NOMO-1 treated with dmso at 0.1 percent for 144 hours (cell line): ENCODE measurements around the gene FIBCD1.

Source experiments
- DNase-seq: peaks from one replicate; lab custom pipeline; 2025; ENCODE audit not compliant: unreplicated experiment; lab: John Stamatoyannopoulos, UW

FIBCD1 gene

DNA sequence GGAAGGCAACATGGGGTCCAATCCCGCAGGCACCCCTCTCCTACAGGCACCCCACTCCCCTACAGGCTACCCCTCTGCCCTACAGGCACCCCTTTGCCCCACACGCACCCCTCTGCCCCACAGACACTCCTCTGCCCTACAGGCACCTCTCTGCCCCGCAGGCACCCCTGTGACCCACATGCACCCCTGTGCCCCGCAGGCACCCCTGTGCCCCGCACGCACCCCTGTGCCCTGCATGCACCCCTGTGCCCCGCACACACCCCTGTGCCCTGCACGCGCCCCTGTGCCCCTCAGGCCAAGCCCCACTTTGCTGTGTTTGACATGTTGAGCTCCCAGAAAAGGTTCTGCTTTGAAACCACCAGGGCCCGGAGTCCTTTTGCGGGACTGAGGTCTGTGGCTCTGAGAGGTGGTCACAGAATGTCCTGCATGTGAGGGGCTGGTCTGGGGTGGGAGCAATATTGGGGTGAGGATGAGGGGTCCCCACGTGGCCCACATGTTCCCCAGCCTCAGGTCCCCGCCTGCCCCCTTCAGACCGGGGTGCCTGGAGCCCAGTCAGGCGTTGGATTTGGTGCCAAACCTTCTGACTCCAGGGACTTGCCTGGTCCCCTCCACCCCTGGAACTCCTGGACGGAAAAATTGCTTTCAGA is 41.8 kb downstream of the FIBCD1 start:
- DNase-seq: no peak

DNA sequence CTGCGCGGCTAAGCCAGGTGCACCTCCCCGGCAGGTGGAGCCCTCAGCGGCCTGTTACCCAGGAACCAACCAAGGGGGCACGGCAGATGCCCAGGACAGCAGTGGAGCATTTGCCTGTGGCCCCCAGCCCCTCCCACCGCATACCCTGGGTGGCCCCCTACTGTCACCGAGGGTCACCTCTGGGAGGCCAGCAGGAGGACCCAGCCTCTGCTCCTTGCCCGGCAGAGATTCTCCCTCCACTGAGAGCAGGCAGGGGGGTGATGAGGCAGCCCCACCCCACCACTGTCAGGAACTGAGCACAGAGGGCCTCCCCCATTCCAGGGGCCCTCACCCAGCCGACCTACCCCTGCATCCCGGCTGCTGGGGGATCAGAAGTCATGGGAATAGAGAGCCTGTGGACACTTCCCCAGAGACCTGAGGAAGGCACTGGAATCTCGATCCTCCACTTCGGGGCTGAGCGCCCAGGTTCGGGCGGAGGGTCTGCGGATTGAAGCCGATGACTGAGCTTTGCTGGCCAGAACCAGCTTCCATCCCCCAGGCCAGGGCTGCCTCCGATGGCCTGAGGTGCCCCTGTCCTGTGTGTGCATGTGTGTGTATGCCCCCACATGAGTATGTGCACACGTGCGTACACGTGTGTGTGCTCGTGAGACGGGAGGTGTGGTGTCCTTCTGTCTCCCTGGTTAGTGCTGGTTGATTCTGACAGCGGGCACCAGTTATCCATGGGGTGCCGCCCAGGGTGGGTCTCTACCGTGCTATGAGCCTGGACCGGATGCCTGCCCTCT is 42.6 kb downstream of the FIBCD1 start, which contains the start of gene QRFP:
Gene QRFP (minus strand): TSS at position 580 of the 782 bp plus-strand sequence. CDS start 2,974 bp downstream, outside the sequence.
- no peak for DNase-seq

DNA sequence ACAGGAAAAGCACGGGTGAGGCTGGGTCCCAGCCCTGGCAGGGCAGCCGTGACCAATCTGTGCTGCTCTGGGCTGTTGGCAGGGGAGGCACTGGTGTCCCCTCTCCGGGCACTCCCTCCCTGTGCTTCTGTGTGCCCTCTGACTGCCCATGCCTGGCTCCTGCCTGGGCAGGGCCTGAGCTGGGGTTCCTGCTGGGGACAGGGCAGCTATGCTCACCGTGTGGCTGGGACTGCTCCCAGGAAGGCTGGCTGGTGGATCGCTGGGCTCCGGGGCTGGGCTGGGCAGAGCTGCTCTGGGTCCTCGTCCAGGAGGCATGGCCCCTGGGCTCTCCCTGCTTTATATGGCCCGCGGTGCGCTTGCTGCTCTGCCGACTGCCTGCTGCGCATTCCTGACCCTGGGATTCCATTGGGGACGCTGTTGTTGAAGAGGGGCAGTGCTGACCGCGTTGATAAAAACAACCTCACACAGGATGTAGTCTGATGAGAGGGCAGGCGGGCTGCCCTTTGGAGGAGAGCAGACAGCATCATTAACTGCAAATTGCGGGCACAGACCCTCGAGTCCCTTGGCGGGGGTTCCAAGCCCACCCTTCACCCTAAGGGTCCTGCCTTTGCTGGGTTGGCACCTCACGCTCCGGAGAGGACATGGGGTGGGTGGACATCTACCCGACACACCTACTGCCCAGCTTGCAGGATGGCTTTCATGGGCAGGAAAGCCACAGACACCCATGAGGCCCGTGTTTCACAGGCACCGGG is 43.4 kb downstream of the FIBCD1 start:
- no peak for DNase-seq

DNA sequence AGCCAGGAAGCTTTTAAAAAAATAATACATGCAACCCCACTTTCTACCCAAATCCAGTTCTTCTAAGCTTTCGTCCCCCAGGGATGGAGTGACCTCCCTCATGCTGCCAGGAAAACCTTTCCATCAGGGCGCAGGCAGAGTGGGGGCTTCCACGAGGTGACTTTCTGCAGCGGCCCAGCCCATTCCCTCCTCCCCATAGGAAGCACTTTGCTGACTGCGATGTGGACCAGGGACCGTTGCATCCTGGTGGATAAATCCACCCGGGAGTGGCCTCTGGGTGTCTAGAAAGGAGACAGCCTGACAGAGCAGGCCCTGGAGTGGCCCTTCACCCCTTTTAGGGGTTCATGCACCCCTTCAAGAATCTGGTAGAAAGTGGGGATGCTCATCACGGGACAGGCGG is 44.0 kb downstream of the FIBCD1 start:
- no peak for DNase-seq

DNA sequence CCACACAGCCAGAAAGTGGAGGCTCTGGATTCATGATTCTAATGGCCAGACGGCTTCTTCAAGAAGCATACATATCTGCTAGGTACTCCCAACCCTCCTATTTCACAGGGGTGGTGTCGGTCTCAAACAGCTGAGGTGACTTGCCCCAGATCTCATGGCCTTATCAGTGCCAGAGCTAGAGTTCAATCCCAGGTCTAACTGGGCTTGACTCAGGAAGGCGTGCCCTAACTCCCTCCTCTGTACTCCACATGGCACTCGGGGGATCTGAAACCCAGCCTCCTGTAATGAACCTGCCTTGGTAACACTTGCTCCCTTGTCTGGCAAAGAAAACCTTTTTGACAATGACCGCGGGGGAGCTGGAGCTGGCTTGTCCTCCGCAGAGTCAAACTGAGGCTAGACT is 44.5 kb downstream of the FIBCD1 start:
- no peak for DNase-seq

DNA sequence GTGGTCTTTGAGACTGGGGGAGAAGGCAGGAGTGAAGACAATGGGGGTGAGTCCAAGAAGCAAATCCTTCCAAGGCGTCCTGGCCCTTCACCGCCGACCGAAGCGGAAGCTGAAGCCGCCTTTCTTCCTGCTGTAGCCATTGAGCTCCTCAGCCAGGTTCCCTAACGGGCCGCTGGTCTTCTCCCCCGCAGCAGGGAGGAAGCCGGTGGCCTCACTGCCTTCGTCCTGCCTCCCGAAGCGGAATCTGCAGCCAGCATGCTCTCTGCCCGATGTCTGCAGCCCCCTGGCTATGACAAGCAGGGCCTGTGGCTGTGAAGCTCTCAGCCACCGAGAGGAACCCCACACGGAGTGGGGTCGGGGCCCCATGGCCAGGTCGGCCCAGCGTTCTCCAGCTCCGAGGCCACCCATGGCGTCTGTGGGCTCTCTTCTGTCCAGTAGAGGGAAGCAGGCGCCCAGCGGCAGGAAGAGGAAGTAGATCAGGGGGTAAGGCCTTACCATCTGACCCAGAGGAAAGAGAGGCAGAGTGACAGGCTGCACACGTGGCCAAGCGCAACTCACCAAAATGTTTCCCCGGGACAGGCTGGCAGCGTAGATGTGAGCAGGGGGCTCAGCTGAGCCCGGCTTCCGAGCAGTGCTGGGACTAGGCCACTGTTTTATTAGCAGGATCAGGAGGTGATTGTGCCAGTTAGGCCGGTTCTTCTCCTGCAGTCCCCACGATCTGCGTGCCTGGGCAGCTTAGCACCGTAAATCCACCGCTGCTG is 45.5 kb downstream of the FIBCD1 start:
- peak; percentile 93 for DNase-seq

DNA sequence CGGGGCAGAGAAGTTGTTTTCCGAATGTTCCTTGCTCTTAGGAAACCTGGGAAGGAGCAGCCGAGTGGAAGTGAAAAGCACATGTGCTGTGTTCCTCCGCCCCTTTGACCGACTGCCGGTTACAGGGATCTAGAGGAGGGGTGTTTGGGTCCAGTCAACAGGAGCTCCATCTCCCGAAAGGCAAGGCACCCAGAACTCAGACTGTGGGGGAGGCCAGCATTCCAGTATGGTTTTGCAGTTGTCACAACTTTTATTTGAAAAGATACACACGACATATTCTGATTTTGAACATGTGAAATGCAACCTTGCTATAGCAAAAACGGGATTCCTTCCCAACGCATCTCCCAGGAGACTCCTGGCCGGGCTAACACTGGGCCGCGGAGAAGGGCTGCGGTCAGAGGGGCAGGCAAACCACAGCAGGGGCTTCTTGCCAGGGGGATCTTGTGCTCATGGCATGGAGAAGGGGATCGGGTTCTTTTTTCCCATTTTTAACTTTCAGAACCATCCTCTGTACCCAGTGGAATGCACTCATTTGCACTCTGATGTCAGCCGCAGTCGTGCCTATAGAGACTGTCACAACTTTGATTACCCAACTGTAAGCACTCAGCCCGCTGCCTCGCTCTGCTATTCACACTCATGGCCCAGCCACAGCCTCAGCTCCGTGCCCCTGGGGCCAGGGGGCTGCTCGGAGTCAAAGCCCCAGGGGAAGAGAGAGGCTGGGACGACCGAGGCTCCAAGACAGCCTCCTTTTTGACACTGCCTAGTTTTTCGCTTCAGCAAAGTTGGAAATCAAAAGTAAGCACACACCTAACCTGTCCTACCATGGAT is 46.4 kb downstream of the FIBCD1 start:
- no peak for DNase-seq

DNA sequence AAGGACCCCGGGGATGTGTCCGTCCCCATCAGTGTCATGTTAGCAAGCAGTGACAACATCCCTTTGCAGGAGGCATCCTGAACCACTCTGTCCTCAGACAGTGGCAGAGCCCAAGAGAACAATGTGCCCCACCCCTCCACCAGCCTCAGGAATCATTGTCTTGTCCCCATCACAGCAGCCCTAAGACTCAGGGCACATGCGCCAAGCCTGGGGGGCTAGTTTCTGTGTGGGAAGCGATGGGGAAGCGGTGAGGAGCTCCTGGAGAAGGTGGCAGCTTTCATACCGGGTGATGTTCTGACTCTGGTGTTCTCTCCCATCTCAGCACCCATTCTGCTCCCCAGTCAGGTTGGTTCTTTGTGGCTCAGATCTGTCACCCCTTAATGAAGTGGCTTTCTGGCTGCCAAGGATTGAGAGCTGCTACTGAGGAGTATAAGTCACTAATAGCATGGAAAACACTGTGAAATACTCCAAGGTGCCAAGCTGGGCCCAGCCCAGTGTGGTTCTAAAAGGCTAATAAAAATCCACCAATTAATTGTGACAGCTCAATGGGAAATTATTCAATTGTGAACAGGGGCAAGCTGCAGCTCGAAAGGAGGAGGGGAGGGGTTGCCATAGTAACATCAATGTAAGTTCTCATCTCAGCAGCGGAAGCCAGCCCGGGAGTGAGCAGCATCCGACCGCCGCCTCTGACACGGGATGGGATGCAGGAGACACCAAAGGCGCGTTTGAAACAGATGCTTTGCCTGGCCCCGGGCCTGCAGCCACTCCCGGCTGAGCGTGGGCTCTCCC is 47.2 kb downstream of the FIBCD1 start:
- DNase-seq: no peak

DNA sequence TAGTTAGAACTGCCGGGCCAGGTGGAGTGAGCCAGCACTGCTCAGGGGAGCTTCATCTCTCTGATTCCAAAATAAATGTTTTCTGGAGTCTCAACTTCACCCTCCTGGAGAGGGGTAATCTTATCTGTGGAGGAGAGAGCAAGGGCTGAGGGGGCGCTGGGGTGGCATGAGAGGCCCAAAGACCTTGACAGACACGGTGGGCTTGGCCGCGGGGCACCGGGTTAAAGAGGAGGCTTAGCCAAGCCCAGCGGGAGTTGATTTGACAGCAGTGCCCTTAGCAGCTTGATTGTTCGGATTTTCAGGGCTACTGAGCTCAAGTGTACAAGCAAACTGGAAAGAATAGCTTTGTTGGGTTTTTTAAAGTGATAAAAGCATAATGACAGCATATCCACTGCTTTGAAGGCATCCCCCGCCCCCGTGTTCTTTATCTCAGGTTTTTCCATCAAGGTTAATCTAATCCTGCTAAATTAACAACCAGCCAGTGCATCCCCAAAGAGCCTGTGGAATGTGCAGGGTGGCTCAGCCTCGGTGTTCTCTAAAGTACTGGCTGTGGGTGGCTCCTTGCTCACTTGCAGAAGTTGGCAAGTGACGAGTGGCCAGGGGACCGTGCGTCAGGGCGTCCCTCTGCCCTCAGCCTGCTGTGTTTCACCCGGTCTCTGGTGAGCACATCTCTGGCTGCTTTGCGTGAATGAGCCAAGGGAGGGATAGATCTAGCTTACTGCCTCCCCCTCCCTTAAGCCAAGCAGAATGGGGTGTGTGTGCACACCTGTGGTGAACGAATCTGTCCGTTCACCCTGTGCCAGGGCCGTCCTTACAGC is 48.0 kb downstream of the FIBCD1 start:
- no peak for DNase-seq

DNA sequence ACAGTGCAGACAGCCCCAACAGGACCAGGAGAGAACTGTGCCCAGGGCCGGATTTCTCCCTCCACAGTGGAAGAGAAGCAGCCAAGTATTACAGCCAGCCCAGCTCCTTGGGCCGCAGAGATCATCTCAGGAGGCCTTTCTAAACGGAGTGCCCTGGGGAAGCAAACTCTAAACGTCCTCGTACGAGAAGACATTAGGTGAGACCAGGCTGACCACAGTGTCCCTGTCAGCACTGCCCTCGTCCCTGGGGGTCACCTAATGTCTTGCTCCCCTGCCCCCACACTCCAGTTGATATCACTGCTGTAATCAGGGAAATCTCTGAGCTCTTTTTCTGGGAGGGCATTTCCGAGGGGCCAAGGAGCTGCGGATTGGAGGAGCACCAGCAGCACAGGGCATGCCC is 48.9 kb downstream of the FIBCD1 start:
- DNase-seq: no peak

DNA sequence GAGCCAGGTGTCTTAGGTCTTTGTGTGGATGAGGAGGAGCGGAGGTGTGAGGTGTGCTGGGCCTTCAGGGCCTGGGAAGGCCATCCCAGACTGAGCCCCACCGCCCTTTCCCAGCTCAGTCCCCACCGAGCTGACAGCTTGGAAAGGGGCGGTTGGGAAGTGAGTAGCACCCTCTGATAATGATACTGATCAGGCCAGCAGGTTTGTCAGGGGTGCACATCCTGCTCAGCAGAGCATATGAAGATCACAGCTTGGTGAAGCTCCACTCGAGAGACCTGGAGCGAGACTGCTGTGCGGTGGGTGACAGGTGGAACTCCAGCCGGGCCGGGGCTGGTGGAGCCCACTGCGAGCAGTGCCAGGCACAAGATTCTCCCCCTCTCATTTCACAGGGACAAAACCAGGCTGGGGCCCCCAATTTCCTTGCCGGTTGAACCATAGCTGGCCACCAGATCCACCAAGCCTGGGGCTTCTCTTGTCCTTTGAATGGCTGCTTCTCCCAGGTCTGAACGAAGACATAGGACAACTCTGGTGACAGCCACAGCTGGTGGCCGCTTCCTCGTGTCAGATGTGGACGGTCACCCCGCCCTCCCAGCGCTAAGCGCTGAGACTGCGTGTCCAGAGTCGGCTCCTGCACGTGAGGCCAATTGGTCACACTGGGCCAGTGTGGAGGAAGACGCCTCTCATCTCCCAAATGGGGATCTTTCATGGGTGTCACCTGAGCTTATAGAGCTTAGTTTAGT is 50.7 kb downstream of the FIBCD1 start:
- no peak for DNase-seq

DNA sequence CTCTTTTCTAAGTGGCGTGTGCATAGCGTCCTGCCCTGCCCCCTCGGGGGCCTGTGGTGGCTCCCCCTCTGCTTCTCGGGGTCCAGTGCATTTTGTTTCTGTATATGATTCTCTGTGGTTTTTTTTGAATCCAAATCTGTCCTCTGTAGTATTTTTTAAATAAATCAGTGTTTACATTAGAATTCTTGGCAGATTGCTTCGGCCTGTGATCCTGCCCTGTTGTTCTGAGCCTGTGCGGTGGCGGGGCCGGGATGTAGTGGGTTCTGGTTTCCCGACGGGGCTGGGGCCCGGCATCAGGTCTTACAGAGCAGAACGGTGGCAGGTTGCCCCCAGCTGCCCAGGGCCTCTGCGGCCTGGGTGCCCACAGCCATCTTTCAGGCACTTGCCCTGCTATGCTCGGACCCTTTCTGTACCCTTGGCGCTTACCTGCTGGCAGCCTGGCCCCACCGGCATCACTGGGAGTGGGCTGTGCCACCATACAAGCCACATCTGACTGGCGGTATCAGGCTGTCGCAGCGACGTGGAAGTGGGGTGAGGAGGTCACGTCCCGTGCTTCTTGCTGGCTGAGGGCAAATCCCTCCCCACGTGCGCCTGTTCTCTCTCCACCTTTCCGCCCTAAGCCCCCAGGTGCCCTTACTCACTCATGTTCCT is 51.4 kb downstream of the FIBCD1 start:
- no peak for DNase-seq

DNA sequence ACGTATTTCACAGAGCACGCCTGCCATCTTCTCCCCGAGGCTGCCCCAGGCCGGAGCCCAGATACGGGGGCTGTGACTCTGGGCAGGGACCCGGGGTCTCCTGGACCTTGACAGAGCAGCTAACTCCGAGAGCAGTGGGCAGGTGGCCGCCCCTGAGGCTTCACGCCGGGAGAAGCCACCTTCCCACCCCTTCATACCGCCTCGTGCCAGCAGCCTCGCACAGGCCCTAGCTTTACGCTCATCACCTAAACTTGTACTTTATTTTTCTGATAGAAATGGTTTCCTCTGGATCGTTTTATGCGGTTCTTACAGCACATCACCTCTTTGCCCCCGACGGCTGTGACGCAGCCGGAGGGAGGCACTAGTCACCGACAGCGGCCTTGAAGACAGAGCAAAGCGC is 52.1 kb downstream of the FIBCD1 start:
- no peak for DNase-seq

DNA sequence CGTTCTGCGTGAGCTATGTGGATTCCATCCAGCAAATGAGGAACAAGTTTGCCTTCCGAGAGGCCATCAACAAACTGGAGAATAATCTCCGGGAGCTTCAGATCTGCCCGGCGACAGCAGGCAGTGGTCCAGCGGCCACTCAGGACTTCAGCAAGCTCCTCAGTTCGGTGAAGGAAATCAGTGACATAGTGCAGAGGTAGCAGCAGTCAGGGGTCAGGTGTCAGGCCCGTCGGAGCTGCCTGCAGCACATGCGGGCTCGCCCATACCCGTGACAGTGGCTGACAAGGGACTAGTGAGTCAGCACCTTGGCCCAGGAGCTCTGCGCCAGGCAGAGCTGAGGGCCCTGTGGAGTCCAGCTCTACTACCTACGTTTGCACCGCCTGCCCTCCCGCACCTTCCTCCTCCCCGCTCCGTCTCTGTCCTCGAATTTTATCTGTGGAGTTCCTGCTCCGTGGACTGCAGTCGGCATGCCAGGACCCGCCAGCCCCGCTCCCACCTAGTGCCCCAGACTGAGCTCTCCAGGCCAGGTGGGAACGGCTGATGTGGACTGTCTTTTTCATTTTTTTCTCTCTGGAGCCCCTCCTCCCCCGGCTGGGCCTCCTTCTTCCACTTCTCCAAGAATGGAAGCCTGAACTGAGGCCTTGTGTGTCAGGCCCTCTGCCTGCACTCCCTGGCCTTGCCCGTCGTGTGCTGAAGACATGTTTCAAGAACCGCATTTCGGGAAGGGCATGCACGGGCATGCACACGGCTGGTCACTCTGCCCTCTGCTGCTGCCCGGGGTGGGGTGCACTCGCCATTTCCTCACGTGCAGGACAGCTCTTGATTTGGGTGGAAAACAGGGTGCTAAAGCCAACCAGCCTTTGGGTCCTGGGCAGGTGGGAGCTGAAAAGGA is 53.3 kb downstream of the FIBCD1 start:
- DNase-seq: no peak

DNA sequence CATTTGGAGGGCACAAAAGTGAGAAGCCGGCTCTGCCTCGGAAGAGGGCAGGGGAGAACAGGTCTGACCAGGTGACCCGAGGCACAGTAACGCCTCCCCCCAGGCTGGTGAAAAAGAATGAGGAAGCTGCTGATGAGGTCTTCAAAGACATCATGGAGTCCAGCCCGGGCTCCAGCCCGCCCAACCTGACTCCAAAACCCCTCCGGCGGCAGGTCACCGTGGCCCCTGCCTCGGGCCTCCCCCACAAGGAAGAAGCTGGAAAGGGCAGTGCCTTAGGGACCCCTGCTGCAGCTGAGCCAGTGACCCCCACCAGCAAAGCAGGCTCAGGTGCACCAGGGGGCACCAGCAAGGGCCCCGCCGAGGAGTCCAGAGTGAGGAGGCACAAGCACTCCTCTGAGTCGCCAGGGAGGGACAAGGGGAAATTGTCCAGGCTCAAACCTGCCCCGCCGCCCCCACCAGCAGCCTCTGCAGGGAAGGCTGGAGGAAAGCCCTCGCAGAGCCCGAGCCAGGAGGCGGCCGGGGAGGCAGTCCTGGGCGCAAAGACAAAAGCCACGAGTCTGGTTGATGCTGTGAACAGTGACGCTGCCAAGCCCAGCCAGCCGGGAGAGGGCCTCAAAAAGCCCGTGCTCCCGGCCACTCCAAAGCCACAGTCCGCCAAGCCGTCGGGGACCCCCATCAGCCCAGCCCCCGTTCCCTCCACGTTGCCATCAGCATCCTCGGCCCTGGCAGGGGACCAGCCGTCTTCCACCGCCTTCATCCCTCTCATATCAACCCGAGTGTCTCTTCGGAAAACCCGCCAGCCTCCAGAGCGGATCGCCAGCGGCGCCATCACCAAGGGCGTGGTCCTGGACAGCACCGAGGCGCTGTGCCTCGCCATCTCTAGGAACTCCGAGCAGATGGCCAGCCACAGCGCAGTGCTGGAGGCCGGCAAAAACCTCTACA is 54.2 kb downstream of the FIBCD1 start:
- DNase-seq: no peak
